Uterus (tissue), 4 donors: ENCODE results near the gene SDCCAG8. TPM values are rescaled to one million over a fixed set of nuclear protein-coding genes. Genes with fewer than 3 reads are reported as not detected.

Experiments used
- DNase-seq, 2 donors: peaks; one replicate each; pipeline ENCODE4 v3.0.0-alpha.2; 2019 to 2020
- H3K27ac ChIP-seq, 2 donors: fragments of 200-600 bp; sonication (generic); 1 replicate in 1 of 2; 2 replicates in 1 of 2; pipeline ENCODE4 v1.5.1; 2016 to 2018
- H3K27me3 ChIP-seq, 2 donors: fragments of 200-600 bp; sonication (generic); one replicate each; pipeline ENCODE4 v1.5.1; 2018 to 2019; ENCODE audit warnings: control low read depth in 1 of 2
- H3K36me3 ChIP-seq, 2 donors: fragments of 200-600 bp; sonication (generic); one replicate each; pipeline ENCODE4 v1.5.1; 2019; ENCODE audit warnings: control low read depth in 1 of 2
- H3K4me1 ChIP-seq, 2 donors: fragments of 200-600 bp; sonication (generic); one replicate each; pipeline ENCODE4 v1.5.1; 2018 to 2019; ENCODE audit warnings: control low read depth in 1 of 2
- H3K4me3 ChIP-seq, 2 donors: fragments of 200-600 bp; sonication (generic); 1 replicate in 1 of 2; 2 replicates in 1 of 2; pipeline ENCODE4 v1.5.1; 2018 to 2019; ENCODE audit warnings: mild to moderate bottlenecking in 1 of 2
- H3K9me3 ChIP-seq, 2 donors: fragments of 200-600 bp; sonication (generic); one replicate each; pipeline ENCODE4 v1.5.1; 2019; ENCODE audit warnings: control low read depth in 1 of 2
- CTCF ChIP-seq, 4 experiments: fragments of 200-600 bp in 2 of 4; fragments of 450-650 bp in 2 of 4; sonication (generic) in 2 of 4; IDR thresholded peaks; one replicate each; pipeline ENCODE4 v1.5.1; 2016 to 2019; ENCODE audit warnings: antibody characterized with exemption in 4 of 4, mild to moderate bottlenecking in 2 of 4, moderate library complexity in 1 of 4
- POLR2A ChIP-seq, 2 donors: fragments of 450-650 bp; IDR thresholded peaks; one replicate each; pipeline ENCODE4 v1.6.1; 2016; ENCODE audit warnings: antibody characterized with exemption in 2 of 2, mild to moderate bottlenecking in 1 of 2, moderate library complexity in 1 of 2
- intact Hi-C: fragments of 100-400 bp; cut with DNase I; formaldehyde crosslinking; loops from one replicate; pipeline ENCODE4 v1.15.1; 2023; ENCODE audit warnings: low total_unique reads
- total RNA-seq, 4 donors: library from RNA; depleted of rRNA in 3 of 4; stranded (reverse); fragments of >200 nt in 3 of 4; gene quantifications; one replicate each; pipeline versions ENCODE4 v1.1.0 to v1.2.4, GENCODE V29; 2014 to 2023
- donor health status: DM: yes; HTN: yes; CAD: no.

SDCCAG8 gene
- total RNA-seq, 4 donors from 2014 or later, result 19.2 to 54.8 (median 49.7) TPM

GRCh38 chr1:243396876-243397275, 141.0 kb downstream of the SDCCAG8 start:
- TF ChIP-seq CTCF (IDR thresholded peaks at IDR 0.05) (no peak), POLR2A (IDR thresholded peaks at IDR 0.05) (no peak)
- no peak for DNase-seq
- Histone ChIP-seq H3K4me1 (no peaks in the 10 kb centered on the region), H3K27me3 (no peaks in the 10 kb centered on the region), H3K9me3 (no peaks in the 10 kb centered on the region), H3K36me3 (no peaks in the 10 kb centered on the region), H3K4me3 (no peak overlapping the region), H3K27ac (no peak overlapping the region)
- intact Hi-C loops, result no loop called here

- Histone ChIP-seq H3K4me3 (no peak overlapping the region), H3K36me3 (no peaks in the 10 kb centered on the region), H3K9me3 (no peaks in the 10 kb centered on the region), H3K27me3 (no peaks in the 10 kb centered on the region), H3K4me1 (no peaks in the 10 kb centered on the region), H3K27ac (no peak overlapping the region)
- TF ChIP-seq POLR2A (IDR thresholded peaks at IDR 0.05) (no peak), CTCF (IDR thresholded peaks at IDR 0.05) (no peak)
- DNase-seq, result no peak
- intact Hi-C loops, result no loop called here
These were observed 141.9 kb downstream of the SDCCAG8 start for GRCh38 chr1:243397613-243398321.

- DNase-seq, result no peak
These were observed 143.8 kb downstream of the SDCCAG8 start for GRCh38 chr1:243399561-243400155.

GRCh38 chr1:243402868-243403267, 147.0 kb downstream of the SDCCAG8 start:
- no peak for TF ChIP-seq CTCF (IDR thresholded peaks at IDR 0.05)
- TF ChIP-seq POLR2A (IDR thresholded peaks at IDR 0.05), result no peak
- H3K4me3 ChIP-seq, result no peak overlapping the region

More at GRCh38 chr1:243399561-243400155, 143.8 kb downstream of the SDCCAG8 start:
- Histone ChIP-seq H3K27me3 (no peaks in the 10 kb centered on the region), H3K4me3 (no peak overlapping the region), H3K9me3 (no peaks in the 10 kb centered on the region), H3K36me3 (no peaks in the 10 kb centered on the region), H3K4me1 (no peaks in the 10 kb centered on the region), H3K27ac (no peak overlapping the region)
- TF ChIP-seq CTCF (IDR thresholded peaks at IDR 0.05) (no peak), POLR2A (IDR thresholded peaks at IDR 0.05) (no peak)
- intact Hi-C loops, result no loop called here

GRCh38 chr1:243406424-243406823, 150.6 kb downstream of the SDCCAG8 start:
- H3K27me3 ChIP-seq, result no peaks in the 10 kb centered on the region
- no peaks in the 10 kb centered on the region for H3K9me3 ChIP-seq
- no peak overlapping the region for H3K4me3 ChIP-seq
- no peaks in the 10 kb centered on the region for H3K36me3 ChIP-seq
- DNase-seq, result no peak
- intact Hi-C loops, result no loop called here
- H3K27ac ChIP-seq, result no peak overlapping the region
- H3K4me1 ChIP-seq, result no peaks in the 10 kb centered on the region
- TF ChIP-seq POLR2A (IDR thresholded peaks at IDR 0.05), result no peak
- TF ChIP-seq CTCF (IDR thresholded peaks at IDR 0.05), result no peak

More at GRCh38 chr1:243402868-243403267, 147.0 kb downstream of the SDCCAG8 start:
- Histone ChIP-seq H3K4me1 (no peaks in the 10 kb centered on the region), H3K9me3 (no peaks in the 10 kb centered on the region), H3K36me3 (no peaks in the 10 kb centered on the region), H3K27me3 (no peaks in the 10 kb centered on the region), H3K27ac (no peak overlapping the region)
- no peak for DNase-seq
- intact Hi-C loops, result no loop called here
